Activated naive CD4-positive, alpha-beta T cell treated with Interleukin-2 at 50 U/mL for 16 hours (primary cell): ENCODE results near the gene BCAS4.

Experiments
- DNase-seq: peaks from one replicate; pipeline ENCODE4 v3.0.0-alpha.2; 2020

Gene BCAS4

GRCh38 chr20:50826121-50826520 is 31.3 kb downstream of the BCAS4 start:
- no peak for DNase-seq

- no peak for DNase-seq
Observed at GRCh38 chr20:50828363-50829136, 33.7 kb downstream of the BCAS4 start.

GRCh38 chr20:50831622-50832021 is 36.8 kb downstream of the BCAS4 start:
- no peak for DNase-seq

GRCh38 chr20:50834599-50835005 is 39.7 kb downstream of the BCAS4 start:
- DNase-seq = no peak

GRCh38 chr20:50837532-50838321 is 42.9 kb downstream of the BCAS4 start:
- DNase-seq = no peak

- DNase-seq = no peak
Observed at GRCh38 chr20:50838322-50838625, 43.4 kb downstream of the BCAS4 start.

- DNase-seq = no peak
Observed at GRCh38 chr20:50838707-50839385, 44.0 kb downstream of the BCAS4 start.

- no peak for DNase-seq
Observed at GRCh38 chr20:50842821-50843220, 48.0 kb downstream of the BCAS4 start.

GRCh38 chr20:50843331-50844276 is 48.7 kb downstream of the BCAS4 start:
- DNase-seq = no peak

- DNase-seq = peak; percentile 17
Observed at GRCh38 chr20:50844430-50845100, 49.7 kb downstream of the BCAS4 start.

- DNase-seq = no peak
Observed at GRCh38 chr20:50845566-50846215, 50.8 kb downstream of the BCAS4 start.

GRCh38 chr20:50848341-50848808 is 53.5 kb downstream of the BCAS4 start:
- DNase-seq = no peak

GRCh38 chr20:50848846-50849673 is 54.2 kb downstream of the BCAS4 start:
- DNase-seq = no peak

GRCh38 chr20:50850721-50851286 is 55.9 kb downstream of the BCAS4 start:
- no peak for DNase-seq

- no peak for DNase-seq
Observed at GRCh38 chr20:50852085-50852484, 57.2 kb downstream of the BCAS4 start.

- DNase-seq = no peak
Observed at GRCh38 chr20:50854506-50855249, 59.8 kb downstream of the BCAS4 start.

- no peak for DNase-seq
Observed at GRCh38 chr20:50855498-50856474, 60.9 kb downstream of the BCAS4 start.

GRCh38 chr20:50856475-50857041 is 61.7 kb downstream of the BCAS4 start:
- DNase-seq = no peak
